GM04504 (cell line): ENCODE data around the gene MKRN3.

ENCODE experiments used
- DNase-seq: peaks from one replicate; pipeline ENCODE4 v3.0.0-alpha.2; 2012; ENCODE audit warnings: low read depth

Gene MKRN3

DNA sequence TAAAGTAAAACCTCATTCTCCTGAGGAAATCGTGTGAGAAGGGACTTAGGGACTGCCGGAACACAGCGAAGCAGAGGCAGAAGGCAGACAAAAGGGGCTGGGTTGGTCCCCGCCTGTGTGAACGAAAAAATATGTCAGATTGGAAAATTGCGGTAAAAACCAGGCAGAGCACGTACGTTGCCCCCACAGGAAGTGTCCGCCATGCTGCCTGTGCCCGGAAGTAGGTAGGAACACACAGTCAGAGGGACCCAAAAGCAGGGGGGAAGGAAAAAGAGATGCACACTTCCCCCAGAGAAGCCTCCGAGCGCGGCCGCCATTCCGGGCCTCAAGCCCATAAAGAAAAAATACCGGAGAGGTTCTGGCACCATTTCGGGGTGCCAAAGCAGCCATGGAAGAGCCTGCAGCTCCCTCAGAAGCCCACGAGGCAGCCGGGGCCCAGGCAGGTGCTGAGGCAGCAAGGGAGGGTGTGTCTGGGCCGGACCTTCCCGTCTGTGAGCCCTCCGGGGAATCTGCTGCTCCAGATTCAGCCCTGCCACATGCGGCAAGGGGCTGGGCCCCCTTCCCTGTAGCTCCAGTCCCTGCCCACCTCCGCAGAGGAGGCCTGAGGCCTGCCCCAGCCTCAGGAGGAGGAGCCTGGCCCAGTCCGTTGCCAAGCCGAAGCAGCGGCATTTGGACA, at the start of gene MKRN3:
MKRN3 (plus strand) TSS at position 280 of the 676 bp plus-strand sequence; CDS start at position 389, 109 bp downstream.
- peak; percentile 6 for DNase-seq

GRCh38 chr15:23516866-23517265, 48.6 kb upstream of the MKRN3 start:
- DNase-seq, result no peak

DNA sequence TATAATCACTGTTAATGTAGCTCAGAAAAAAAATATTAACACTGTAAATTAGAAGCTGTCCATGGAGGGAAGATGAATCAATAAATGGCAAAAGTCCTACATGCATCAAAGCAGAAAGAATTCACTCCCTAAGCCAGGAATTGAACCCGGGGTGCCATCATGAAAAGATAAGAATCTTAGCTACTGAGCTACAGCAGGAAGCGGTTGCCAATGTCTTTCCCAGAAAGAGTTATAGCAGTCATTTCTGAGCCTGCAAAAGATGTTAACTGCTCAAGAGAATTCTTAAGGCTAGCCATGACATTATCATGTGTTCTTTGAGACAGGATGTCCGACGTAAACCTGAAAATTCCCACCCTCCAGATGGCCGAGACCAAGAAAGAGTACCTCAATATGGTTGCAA, 47.4 kb upstream of the MKRN3 start:
- no peak for DNase-seq

GRCh38 chr15:23524816-23525215, 40.7 kb upstream of the MKRN3 start:
- no peak for DNase-seq

DNA sequence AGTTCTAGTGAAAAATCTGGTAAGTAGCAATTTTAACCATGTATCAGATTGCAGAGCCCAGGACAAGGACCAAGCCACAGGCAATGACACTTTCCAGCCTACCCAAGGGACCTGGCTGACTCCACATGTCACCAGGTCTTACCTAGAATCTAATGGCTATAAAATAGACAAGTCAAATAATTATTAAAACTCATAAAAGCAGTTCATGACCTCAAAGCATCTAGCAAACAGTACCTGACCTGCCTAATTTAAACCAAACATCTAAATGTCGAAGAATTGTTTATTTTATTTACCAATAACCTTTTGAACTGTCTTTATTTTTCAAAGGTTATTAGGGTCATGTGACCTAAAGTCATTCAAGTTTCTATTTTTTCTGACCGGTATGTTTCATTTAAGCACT, 35.6 kb upstream of the MKRN3 start:
- no peak for DNase-seq

GRCh38 chr15:23532024-23532423, 33.5 kb upstream of the MKRN3 start:
- DNase-seq, result no peak

- no peak for DNase-seq
Observed at GRCh38 chr15:23536659-23537058, 28.8 kb upstream of the MKRN3 start.

GRCh38 chr15:23538648-23539047, 26.8 kb upstream of the MKRN3 start:
- no peak for DNase-seq

DNA sequence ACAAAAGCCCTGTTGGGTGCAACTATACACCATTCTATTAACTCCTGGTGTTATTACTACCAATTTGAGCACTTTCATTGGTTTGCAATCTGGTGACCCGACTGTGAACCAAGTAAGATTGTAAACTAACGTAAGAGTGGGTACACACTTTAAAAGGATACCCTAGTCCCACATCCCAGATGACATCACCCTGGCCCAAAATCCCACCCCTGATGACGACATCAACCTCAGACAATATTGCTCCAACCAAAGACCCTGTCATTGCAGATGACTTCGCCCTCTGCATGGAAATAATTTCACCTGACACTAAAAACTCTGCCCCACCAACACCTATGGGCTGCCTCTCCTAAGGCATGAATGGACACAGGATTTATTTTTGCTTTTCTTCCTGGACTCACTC, 25.6 kb upstream of the MKRN3 start:
- DNase-seq, result no peak

- DNase-seq, result no peak
Observed at GRCh38 chr15:23546158-23546557, 19.3 kb upstream of the MKRN3 start.

- DNase-seq, result no peak
Observed at GRCh38 chr15:23548071-23548470, 17.4 kb upstream of the MKRN3 start.

DNA sequence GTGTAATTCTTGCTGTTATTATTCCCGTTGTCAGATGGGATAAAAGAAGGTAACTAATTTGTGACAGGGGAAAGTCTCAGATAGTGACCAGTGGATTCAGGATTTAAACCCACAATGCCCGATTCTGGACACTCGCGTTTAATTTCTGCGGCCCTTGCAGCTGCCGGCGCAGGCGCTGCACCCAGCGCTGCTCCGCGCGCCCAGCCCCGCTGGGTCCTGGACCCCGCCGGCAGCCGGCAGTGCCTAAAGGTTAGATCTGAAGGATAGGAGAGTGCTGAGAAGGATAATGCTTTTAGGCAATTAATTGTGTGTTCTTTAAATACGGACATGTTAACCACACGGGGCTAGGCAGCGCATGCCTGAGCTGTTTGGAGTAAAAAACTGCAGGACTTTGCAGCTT, 3.6 kb upstream of the MKRN3 start:
- no peak for DNase-seq

DNA sequence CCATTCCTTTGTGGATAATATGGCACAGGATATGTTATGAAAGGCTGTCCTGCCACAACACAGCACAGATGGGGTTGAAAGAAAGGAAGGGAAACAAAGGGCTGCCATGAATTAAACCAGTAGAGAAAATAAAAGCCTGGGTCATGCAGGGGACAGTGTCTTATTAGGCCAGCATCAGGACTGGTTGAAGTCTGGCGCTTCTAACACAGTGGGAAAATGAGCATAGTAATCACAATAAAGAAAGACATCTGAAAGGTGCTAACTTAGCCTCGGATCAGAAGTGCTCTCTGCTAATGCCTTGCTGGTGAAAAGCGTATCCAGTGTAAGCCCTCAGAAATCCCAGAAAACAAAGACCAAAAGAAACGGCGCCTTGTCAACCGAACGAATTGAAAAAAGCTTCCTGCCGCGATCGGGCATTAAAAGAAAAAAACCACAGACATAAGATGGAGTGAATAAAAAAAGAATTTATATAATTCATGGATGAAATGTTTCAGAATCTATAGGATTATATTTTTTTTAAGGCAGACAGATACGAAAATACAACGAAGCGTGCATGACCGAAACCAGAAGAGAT, 566 bp upstream of the MKRN3 start:
- no peak for DNase-seq

- DNase-seq, result no peak
Observed at GRCh38 chr15:23566071-23566554, 639 bp downstream of the MKRN3 start.

GRCh38 chr15:23566651-23567050, 1.2 kb downstream of the MKRN3 start:
- DNase-seq, result no peak

DNA sequence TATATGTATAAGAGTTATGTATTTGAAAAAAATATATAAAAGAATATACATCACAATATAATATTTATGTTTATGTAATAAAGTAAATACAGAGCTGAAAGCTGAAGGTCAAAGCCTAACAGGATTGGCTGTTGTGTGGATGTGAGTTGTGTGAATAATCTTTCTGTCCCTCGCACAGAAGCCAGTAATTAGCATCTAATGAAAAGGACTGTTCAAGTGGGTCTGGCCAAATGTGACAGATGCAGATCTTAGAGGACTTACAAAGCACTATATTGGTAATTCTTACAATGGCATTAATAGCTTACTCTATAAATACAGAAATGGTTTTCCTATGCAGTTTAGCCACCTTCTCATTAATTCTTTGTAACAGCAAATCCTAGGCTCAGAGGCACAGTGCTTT, 2.4 kb downstream of the MKRN3 start:
- DNase-seq, result no peak

DNA sequence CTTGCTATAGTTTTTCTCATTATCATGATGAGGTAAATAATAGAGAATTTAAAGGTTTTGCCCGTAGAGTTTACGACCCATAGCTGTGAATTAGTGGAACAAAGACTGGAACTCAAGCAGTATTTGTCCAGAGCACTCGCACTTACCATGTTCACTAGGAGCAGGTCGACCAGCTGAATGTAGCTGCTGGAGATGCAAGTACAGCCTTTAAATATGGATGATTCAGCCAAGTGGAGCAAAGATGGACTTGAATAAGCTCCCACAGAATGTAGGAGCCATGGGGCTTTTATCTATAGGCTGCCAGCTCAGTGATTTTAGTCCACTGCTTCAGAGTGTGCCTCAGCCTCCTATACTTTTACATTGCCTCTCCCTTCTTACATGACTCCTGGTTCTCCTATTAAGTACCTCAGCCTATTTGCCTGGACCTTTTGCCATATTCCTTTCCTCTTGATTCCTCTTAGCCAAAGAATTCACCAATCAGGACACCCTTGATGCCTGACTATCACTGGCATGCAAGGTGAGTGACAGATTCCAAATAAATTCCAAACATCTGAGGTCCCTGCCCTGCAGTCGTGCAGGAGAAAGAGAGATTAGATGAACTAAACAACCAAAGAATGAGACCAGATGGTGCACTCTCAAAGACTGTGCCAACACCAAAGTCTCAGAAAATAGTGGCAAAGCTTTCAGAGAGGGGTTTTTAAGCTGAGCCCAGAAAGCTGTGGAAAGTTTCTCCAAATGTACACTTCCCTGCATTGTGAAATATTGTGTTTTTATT, 3.9 kb downstream of the MKRN3 start:
- no peak for DNase-seq

GRCh38 chr15:23570486-23570885, 5.0 kb downstream of the MKRN3 start:
- no peak for DNase-seq

GRCh38 chr15:23572844-23573243, 7.4 kb downstream of the MKRN3 start:
- DNase-seq, result no peak

GRCh38 chr15:23574742-23575141, 9.3 kb downstream of the MKRN3 start:
- no peak for DNase-seq

GRCh38 chr15:23576061-23576460, 10.6 kb downstream of the MKRN3 start:
- no peak for DNase-seq

- no peak for DNase-seq
Observed at GRCh38 chr15:23578521-23579150, 13.2 kb downstream of the MKRN3 start.

DNA sequence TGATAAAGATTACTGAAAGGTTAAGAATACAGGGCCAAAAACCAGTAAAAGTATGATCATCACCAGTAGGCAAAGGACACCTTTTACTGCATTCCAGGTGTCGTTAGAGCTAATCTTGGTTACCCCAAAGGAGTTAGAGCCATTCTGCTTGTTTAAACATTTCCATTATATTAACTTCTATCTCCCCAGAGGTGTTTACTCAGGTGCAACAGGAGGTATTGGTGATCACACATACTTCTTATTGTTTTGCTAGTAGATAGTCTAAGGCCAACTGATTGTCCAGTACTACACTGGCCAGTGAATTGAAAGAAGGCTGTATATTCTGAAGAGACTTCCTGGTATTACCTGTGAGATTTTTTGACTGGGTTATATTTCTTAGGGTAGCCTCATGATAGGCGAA, 22.8 kb downstream of the MKRN3 start:
- DNase-seq, result no peak
